PC-9 (cell line): Measurements from ENCODE around the gene APLF.

Source experiments
- EZH2 ChIP-seq: fragments of 200-600 bp; sonication (generic); IDR thresholded peaks from 2 replicates; pipeline ENCODE4 v1.8.0; 2017; ENCODE audit warnings: antibody characterized with exemption, low read depth
- TF ChIP-seq, protein P1 (sequence below): fragments of 200-600 bp; sonication (generic); conservative IDR thresholded peaks from 2 replicates; pipeline ENCODE4 v1.6.1; 2017; ENCODE audit warnings: mixed run types, antibody characterized with exemption, mild to moderate bottlenecking, moderate library complexity

DNA sequence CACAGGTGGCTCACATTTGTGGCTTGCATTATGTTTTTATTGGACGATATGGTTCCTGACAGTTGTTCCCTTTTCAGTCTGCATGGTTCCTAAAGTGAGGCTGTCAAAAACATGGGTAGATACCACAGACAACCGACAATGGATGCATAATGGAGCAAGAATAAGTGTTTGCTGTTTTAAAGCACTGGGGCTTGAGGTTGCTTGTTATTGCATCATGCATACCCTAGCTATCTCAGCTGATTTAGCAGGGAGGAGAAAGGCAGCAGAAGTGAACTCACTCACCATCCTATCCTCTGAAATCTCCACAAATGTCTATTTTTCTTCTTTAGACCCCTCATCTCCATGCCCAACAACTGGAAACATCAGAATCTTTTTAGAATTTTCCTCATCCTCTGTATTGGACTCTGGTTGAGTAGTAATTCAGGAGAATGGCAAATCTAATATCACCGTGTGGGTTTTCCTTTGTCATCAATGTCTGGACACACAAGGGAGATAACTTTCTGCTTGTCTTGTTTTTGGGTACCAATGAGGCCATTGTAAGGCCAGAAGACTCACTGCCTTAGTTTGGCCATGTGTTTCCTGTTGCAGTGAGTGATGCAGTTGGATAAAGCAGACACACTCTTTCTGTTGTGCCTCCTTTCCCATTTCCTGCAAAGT lies 47.0 kb upstream of the APLF start:
- TF ChIP-seq, protein P1, sequence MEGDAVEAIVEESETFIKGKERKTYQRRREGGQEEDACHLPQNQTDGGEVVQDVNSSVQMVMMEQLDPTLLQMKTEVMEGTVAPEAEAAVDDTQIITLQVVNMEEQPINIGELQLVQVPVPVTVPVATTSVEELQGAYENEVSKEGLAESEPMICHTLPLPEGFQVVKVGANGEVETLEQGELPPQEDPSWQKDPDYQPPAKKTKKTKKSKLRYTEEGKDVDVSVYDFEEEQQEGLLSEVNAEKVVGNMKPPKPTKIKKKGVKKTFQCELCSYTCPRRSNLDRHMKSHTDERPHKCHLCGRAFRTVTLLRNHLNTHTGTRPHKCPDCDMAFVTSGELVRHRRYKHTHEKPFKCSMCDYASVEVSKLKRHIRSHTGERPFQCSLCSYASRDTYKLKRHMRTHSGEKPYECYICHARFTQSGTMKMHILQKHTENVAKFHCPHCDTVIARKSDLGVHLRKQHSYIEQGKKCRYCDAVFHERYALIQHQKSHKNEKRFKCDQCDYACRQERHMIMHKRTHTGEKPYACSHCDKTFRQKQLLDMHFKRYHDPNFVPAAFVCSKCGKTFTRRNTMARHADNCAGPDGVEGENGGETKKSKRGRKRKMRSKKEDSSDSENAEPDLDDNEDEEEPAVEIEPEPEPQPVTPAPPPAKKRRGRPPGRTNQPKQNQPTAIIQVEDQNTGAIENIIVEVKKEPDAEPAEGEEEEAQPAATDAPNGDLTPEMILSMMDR = no peak
- no peak for TF ChIP-seq EZH2
